ENCODE results near the gene CEP78.
A peak's percentile ranks its signal among the peaks of the same experiment; 100 is the strongest.

The CEP78 gene

DNA sequence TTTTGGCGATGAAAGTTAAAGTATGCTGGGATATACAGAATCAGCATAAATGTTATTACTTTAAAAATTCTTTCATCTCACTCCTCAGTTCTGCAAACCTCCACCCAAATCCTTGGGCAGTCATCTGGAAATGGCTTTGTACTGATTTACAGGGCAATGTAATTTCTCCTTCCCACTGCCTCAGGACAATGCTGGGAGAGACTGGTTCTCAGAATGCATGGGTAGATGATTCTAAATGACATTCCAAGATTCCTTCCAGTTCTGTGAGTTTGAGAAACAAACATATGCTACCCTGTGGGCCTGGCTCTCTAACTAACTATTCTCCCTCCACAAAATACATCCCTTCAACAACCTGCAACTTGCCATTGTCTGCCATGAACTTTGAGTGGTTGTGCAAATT, 53.6 kb downstream of the CEP78 start:
- FAIRE-seq, result no peak

DNA sequence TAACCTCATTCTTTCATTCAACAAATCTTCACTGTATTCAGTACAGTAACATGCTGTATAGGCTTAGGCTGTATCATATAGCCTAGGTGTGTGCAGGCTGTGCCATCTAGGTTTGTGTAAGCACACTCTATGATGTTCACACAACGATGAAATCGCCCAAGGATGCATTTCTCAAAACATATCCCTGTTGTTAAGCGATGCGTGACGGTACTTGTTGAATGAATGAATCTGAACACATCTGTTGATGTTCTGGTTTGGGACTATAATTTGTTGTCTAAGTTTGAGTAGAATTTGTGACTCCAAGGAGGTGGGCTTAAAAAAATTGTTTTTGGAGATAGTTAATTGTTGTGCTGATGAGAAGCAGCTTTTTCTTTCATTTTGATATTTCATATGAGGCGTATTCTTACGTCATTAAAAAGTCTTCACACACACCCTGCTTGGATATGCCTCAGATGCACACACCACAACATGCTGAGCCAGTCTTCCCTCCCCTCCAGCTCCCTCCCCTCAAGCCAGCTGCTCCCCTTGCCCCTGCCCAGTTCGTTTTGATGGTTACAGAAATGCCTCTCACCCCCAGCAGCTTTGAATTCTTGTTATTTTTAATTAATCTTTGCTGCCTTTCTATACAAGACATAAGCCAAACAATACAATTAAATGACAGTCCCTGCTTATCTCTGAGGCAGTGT, 55.5 kb downstream of the CEP78 start:
- FAIRE-seq, result no peak

DNA sequence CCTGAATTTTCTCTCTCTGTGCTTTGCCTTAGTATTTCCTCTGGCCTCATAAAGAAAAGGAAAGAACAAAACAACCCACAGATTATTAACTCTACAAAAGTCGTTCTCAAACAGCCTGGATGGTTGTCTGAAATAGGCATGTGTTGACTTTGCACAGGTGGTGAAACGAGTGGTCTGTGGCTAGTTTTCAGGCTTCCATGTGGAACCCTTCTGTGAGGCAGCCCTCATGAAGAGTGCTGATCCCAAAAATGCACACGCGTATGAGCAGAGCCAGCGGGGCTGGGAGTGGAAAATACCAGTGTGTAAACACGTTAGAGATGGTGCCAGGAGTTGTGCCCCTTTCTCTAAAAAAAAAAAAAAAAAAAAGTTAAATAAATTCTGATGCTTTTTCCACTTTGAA, 56.2 kb downstream of the CEP78 start:
- FAIRE-seq, result no peak

DNA sequence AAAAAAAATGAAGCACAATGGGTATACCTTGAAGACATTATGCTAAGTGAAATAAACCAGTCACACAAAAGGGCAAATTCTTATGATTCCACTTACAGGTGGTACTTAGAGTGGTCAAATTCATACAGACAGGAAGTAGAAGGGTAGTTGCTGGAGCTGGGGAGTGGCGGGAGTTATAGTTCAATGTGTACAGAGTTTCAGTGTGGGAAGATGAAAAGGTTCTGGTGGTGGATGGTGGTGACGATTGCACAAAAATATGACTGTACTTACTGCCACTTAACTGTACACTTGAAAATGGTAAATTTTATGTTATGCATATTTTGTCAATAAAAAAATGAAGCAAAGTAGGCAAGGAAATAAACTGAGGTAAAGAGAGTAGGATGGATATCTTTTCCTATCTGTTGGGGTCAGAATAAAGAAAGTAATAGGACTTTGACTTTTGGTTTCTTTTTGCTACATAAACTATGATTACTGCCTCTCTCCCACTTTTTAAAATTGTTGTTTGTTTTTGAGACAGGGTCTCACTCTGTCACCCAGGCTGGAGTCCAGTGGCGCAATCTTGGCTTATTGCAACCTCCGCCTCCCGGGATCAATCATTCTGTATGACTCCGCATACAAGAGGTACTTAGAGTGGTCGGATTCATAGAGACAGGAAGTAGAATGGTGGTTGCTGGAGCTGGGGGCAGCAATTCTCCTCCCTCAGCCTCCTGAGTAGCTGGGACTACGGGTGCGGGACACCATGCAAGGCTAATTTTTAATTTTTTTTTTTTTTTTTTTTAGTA, 57.0 kb downstream of the CEP78 start:
- FAIRE-seq, result no peak

DNA sequence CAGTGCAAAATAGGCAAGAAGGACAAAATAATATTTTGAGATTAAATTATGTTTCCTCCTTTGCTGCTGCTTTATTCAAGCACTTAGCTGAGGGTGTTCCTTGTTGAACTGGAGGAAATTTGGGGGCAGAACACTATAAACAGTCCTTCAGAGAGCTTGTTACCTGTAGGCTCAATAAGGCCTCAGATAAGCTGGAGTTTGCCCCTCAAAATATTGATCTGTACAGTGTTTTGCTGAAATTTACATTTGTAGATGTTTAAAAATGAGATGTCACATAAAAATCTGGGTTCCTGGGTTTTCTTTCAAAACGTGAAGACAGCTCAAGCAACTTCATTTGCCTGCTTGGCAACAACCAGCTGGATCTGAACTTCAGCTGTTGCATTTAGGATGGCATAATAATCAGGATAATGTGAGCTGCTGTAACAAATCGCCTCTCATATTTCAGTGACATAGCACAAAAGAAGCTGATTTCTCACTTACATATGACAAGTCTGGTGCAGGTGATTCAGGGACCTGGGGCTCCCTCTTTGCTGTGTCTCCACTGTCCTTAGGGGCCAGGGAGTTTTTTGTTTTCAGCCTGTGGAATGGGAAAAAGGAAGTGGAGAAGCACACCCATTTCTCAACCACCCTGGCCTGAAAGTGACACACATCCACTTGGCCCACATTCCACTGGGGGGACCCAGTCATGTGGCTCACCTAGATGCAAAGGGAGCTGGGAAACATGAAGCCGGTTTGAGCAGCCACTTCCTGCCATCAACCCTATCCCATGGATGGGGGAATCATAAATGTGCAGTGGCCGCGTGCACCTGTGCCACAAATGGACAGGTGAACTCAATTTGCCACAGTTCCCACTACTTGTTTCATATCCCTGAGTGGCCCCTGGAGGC, 58.7 kb downstream of the CEP78 start:
- no peak for FAIRE-seq

DNA sequence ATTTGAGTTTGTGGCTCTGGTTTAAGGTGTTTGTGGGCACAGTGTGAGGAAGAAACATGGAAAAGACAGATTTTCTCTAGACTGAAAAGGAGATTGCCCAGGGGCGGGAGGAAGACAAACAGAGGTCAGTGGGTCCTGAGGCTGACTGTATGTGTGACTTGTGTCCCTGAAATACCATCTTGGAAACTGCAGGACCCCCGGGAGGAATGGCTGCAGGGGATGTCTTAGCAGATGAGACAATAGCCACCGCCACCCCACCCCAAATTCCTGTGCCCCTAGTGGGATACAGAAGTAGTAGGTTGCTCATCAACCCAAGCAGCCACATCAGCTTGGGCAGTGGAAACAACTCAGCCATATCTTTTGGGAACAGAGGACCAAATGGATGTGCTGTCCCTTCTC, 59.3 kb downstream of the CEP78 start:
- FAIRE-seq, result no peak

DNA sequence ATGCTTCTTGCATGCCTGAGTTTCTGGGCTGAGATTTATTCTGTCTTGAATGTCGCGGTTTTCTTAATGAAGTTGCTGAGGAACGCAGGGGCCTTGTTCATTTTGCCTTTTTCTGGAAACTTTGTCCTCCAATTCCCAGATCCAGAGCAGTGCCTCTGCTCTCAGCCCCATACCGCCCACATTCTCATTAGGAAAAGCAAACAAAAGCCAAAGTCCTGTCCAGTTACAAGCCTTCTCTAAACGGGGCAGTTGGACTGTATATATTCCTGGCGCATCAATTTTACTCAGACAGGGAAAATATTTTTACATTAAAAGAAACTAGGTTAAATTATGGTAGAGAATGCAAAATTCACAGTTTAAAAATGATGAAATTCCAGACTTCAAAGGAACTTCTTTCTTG, 59.9 kb downstream of the CEP78 start:
- FAIRE-seq, result no peak

DNA sequence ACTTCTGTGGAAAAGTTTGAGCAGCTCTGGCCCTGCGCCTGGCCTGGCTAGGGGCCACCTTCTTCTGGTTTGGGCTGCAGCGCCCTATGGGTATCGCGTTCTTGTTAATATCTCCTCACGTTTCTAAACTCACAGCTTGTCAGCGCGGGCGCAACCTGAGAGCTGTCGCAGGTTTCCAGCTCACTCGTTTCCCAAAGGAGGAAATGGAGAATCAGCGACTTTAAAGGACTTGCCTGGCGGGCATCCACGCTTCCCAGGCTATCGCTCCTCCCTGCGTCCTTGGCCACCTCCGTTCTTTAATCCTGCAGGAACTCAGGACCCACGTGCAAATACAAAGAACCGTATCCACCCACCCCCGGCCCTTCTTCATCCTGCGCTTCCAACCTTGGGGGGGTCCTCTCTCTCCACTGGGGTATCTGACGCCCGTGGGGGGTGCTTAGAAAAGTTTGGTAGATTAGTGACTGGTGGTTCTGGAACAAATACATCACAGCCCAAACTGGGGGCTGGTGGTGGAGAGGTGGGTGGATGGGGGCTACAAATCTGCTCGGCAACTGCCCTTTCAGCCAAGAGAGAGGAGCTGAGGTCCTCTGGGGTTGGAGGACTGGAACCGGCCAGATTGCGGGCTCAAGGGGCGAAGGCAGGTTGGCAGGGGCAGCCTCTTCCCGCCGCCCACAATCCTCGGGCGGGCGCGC, 60.5 kb downstream of the CEP78 start:
- no peak for FAIRE-seq

DNA sequence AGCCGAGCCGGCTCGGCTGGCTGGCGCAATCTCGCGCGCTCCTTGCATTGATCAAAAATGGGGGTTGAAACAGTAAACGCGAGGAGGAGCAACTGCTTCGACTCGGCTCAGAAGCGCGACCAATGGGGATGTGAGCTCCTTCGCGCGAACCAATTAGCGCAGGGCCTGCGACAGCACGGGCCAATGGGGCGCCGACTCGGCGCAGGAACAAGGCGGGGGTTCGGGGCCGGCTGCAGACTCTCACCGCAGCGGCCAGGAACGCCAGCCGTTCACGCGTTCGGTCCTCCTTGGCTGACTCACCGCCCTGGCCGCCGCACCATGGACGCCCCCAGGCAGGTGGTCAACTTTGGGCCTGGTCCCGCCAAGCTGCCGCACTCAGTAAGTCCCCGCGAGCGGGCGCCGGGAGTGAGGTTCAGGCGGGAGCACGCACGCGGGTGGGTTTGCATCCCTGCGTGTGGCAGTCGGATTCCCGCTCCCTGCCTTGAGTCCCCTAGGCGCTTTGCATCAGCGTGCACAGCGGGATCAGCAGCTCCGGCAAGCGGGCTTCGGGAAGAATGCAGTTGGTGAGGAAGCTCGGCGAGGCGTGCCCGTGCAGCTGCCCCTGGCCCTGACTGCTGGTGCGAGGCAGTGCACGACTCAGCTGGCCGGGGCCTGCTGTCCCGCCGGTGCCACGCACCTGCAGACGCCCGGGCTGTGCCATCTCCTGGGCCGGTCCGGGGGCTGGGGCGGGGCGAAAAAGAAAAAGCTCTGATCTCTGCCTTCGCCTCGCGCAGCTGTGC, 61.2 kb downstream of the CEP78 start, which contains the start of gene PSAT1:
TSS of gene PSAT1 (plus strand) at position 233 of the 779 bp plus-strand sequence. CDS start at position 319, 86 bp downstream.
- FAIRE-seq, result peak; percentile 92

DNA sequence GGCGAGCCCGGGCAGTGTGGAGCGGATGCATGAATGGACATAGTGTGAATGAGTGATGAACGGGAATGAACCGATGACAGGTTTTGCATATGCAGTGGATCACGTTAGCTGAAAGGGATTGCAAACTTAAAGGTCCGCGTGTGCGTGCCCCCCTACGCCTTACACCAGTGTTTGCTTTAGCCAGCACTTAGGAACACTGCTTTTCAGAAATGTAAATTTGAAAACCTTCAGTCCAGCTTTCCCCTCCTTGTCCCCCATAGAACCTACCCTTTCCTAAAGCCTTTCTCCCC, 61.7 kb downstream of the CEP78 start:
- no peak for FAIRE-seq

DNA sequence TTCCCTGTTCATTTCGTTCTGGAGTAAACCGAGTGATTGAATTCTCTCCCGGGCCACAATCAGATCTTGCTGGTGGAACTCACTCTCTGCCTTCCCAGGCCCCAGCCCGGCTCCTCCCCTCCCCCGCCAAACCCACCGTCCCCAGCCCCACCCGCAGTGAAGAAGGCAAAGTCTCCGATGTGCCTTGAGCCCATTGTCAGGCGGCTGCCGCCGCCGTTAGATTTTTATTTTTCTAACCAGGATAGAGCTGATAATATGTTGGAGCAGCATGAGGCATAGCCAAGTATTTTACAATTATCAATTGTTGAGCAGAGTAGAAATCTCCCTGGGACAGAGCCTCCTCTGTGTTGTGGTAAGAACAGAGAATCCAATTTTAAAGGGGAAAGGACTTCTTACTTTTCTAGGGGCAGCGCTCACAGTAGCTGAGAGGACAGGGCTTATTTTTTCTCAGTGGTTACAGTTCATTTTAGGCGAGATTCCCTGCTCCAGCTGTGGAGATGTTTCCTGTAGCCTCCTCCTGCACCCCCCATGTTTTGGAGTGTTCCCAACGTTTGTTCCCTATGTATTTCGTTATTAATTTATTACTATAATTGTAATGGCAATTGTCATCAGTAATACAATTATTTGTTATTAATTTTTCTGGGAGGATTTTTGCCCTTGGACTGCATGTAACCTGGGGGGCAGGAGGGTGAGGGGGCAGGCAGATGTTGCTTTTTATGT, 62.3 kb downstream of the CEP78 start:
- no peak for FAIRE-seq

DNA sequence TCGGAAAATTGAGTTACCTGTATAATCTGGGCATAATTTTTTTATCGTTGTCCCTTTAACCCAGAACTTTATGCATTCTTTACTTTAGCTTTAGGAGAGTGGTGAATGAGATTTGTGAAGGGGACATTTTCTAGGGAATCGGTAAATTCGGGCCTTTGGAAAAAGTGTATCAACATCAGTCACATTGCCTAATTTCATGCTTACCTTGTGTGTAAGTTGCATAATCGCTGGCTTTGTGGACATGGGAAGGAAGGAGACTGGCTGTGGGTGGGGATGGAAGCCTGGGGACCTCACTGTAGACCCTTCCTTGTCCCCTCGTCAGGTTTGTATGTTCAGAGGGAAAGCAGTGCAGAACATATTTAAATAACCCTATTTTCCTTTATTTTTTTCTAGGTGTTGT, 64.3 kb downstream of the CEP78 start:
- no peak for FAIRE-seq

DNA sequence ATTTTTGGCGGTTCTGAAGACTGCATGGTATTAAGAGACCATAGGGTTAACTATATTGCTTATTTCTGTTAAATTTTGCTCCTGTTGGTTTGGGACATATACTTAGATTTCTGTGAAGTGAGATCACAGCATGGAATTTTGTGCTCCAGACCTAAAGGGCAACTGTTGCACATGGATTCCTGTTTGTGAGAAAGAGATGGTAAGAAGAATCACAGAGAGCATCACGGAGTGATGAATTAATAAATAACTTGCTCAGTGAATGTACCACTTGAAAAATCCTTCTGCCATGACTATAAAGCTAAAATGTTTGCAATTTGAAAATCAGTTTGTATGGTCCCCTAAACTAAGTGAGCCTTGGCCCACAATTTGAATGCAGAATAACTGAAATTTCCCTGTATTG, 65.6 kb downstream of the CEP78 start:
- FAIRE-seq, result no peak

DNA sequence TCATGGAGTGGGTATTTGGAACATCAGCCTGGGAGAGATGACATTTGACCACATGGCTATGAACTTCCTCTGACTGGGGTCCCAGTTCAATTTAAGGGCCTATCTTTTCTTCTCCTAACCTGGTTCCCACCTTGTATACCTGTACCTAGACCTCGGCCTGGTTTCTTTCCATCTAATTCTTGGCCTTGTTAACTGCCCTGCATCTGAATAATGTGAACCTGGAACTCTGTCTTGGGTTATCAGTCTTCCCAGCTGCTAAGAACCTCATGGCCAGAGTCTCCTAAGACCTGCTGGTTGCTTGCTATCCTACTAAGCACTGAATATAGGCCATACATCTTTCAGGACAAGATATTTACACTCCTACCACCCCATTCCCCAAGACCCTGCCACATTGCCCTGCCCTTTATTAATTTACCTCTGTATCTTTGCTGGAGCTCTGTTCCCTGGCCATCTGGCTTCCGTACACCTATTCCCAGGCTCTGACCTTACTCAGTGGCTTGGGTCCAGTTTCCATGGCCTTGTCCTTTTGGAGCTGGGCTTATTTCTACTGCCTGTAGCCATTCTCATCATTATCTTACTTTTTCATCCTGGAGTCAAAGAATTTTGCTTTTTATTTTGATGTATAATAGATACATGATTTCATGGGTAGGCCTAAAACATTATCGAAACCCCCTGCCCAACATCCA, 67.6 kb downstream of the CEP78 start:
- no peak for FAIRE-seq

DNA sequence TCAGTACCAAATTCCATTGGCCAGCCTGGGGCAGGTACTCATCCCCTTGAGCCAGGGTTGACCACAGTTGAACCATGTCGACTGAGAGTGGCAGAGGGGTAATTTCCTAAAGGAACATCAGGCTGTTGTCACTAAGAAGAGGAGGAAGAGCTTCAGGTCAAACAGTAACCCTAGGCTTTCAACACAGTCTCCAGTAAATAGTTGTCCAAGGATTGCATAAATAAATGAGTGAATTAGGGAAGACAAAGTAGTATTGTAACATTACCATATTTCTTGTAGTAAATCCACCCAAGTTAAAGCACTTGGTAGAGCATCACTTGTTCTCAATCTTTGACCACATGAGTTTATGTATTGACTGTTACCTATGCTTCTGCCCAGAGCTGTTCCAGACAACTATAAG, 68.5 kb downstream of the CEP78 start:
- no peak for FAIRE-seq

DNA sequence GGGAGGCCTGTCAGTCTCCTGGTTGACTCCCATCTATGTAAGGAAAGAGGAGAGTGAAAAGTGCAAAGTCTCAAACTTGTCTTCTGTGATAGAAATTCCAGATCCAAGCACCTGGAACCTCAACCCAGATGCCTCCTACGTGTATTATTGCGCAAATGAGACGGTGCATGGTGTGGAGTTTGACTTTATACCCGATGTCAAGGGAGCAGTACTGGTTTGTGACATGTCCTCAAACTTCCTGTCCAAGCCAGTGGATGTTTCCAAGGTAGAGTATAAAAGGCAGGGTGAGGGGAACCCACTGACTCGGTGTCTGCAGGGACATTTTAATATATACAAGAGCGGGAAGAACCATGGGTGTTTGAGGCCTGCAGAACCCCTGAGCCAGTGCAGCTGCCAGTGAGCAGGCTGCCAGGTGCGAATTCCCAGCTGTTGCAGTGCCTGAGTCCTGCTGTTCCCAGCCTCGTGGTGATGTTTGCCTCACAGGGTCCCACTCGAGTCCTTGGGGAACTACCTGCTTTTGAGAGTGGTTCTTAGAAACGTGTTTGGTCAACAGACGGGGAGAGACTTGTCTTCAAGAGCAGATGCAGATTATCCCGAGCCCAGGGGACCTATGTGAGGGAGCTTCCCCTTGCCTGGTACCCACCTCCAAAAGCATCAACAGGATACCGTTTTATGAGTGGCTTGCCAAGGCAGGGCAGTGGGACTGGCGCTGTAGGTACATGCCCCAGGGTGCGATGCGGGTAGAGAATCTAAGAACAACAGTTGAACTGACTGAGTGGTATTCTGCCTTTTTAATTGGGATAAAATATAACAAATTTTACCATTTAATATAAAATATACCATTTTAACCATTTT, 70.6 kb downstream of the CEP78 start:
- FAIRE-seq, result no peak

DNA sequence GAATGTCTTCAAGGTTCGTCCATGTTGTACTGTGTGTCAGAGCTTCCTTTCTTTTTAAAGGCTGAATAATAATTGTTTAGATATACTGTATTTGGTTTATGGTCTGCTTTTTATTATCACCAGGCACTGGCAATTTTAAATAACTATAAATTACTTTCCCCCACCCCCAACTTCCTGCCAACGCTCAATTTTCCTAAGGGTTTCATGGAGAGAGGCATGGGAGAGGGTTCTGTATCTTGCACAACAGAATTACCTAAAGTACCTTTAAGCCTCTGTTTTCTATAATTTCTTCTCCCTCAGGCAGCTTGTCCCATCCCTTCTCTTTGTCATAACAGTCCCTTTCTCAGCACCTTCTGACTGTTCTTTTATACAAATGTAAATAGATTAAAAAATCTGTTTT, 71.5 kb downstream of the CEP78 start:
- FAIRE-seq, result no peak

DNA sequence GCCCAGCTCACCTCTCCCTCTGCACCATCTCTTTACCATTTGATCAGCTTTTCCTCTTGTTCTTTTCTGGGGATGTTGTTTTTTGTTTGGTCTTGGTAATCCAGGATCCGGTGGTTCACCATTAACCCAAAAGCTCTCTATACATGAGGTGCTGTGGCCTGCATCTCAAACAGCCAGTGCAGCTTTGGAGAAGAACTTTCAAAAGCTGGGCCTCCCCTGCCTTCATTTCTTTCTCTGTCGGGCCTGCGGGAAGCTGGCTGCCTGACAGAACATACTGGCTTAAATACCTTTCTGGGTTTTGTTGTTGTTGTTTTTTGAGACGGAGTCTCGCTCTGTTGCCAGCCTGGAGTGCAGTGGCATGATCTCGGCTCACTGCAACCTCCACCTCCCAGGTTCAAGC, 73.2 kb downstream of the CEP78 start:
- FAIRE-seq, result no peak

DNA sequence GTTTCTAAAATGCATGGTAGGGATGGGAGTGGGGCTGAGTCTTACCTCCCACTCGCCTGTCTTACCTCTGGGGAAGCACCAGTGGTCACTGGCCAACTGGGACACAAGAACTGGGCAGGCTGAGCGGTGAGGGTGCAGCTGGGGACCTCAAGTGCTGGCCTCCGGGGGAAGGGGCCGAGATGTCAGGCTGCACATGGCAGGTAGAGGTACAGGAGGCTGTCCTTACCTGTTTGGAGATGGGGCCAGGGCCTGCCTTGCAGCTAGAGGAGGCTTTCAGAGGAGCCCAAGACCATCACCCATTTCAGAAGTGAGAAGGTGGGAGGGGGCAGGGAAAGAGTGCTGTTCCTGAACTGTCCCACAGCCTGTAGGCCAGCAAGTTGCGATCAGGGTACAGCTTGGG, 75.2 kb downstream of the CEP78 start:
- FAIRE-seq, result no peak
